ENCODE results near the gene ASL.
A peak's percentile ranks its signal among the peaks of the same experiment; 100 is the strongest.
"Not testable (repeated sequence)": the region's sequence is repeated elsewhere in the genome, so short reads cannot be mapped to it uniquely, and the experiment has no call there.

The ASL gene

GRCh38 chr7:66103994-66104393 is 28.4 kb downstream of the ASL start:
- peaks cover 23% of the 10 kb centered on the region for H3K4me1 ChIP-seq (ENCODE audit: control insufficient read depth, insufficient read depth, low read length)
- not testable (repeated sequence) for H3K4me3 ChIP-seq (ENCODE audit: low read length); H3K36me3 ChIP-seq (ENCODE audit: control insufficient read depth, insufficient read depth, low read length, severe bottlenecking); H3K9me3 ChIP-seq (ENCODE audit: control insufficient read depth, low read length); H3K27me3 ChIP-seq (replicated peaks; ENCODE audit: control insufficient read depth, insufficient read depth, low read length); H3K9ac ChIP-seq (ENCODE audit: low read length)
- peak; percentile 62 for DNase-seq (ENCODE audit: low read depth)

GRCh38 chr7:66105263-66105748 is 29.7 kb downstream of the ASL start:
- Histone ChIP-seq H3K27me3 (replicated peaks; ENCODE audit: control insufficient read depth, insufficient read depth, low read length) (no peaks in the 10 kb centered on the region), H3K36me3 (ENCODE audit: control insufficient read depth, insufficient read depth, low read length, severe bottlenecking) (no peaks in the 10 kb centered on the region), H3K9ac (ENCODE audit: low read length) (no peak overlapping the region), H3K4me3 (ENCODE audit: low read length) (no peak overlapping the region), H3K4me1 (ENCODE audit: control insufficient read depth, insufficient read depth, low read length) (peaks cover 15% of the 10 kb centered on the region), H3K9me3 (ENCODE audit: control insufficient read depth, low read length) (no peaks in the 10 kb centered on the region)
- DNase-seq (ENCODE audit: low read depth), result no peak

- peaks cover 22% of the 10 kb centered on the region for H3K4me1 ChIP-seq (ENCODE audit: control insufficient read depth, insufficient read depth, low read length)
- H3K27me3 ChIP-seq (replicated peaks; ENCODE audit: control insufficient read depth, insufficient read depth, low read length); H3K9ac ChIP-seq (ENCODE audit: low read length); DNase-seq (ENCODE audit: low read depth); H3K4me3 ChIP-seq (ENCODE audit: low read length); H3K36me3 ChIP-seq (ENCODE audit: control insufficient read depth, insufficient read depth, low read length, severe bottlenecking); H3K9me3 ChIP-seq (ENCODE audit: control insufficient read depth, low read length): not testable (repeated sequence)
These were observed 32.8 kb downstream of the ASL start for GRCh38 chr7:66108410-66108809.

- H3K9me3 ChIP-seq (ENCODE audit: control insufficient read depth, low read length), result no peaks in the 10 kb centered on the region
- H3K27me3 ChIP-seq (replicated peaks; ENCODE audit: control insufficient read depth, insufficient read depth, low read length), result no peaks in the 10 kb centered on the region
- H3K4me3 ChIP-seq (ENCODE audit: low read length), result no peak overlapping the region
- H3K4me1 ChIP-seq (ENCODE audit: control insufficient read depth, insufficient read depth, low read length), result peaks cover 26% of the 10 kb centered on the region
- H3K36me3 ChIP-seq (ENCODE audit: control insufficient read depth, insufficient read depth, low read length, severe bottlenecking), result no peaks in the 10 kb centered on the region
- peak; percentile 66 for DNase-seq (ENCODE audit: low read depth)
- peak overlapping the region; percentile 2 for H3K9ac ChIP-seq (ENCODE audit: low read length)
These were observed 35.2 kb downstream of the ASL start for GRCh38 chr7:66110856-66111255.

- H3K27me3 ChIP-seq (replicated peaks; ENCODE audit: control insufficient read depth, insufficient read depth, low read length), result no peaks in the 10 kb centered on the region
- H3K9ac ChIP-seq (ENCODE audit: low read length), result peak within 1 kb of the TSS; percentile 98
- H3K4me3 ChIP-seq (ENCODE audit: low read length), result peak within 1 kb of the TSS; percentile 93
- H3K36me3 ChIP-seq (ENCODE audit: control insufficient read depth, insufficient read depth, low read length, severe bottlenecking), result no peaks in the 10 kb centered on the region
- H3K4me1 ChIP-seq (ENCODE audit: control insufficient read depth, insufficient read depth, low read length), result peaks cover 42% of the 10 kb centered on the region
- no peaks in the 10 kb centered on the region for H3K9me3 ChIP-seq (ENCODE audit: control insufficient read depth, low read length)
- peak; percentile 84 for DNase-seq (ENCODE audit: low read depth)
These were observed 39.4 kb downstream of the ASL start, which contains the start of gene CRCP for GRCh38 chr7:66114743-66115649. TSS of gene CRCP (plus strand) at chr7:66114847. CDS start at chr7:66114963, 116 bp downstream.

- not testable (repeated sequence) for H3K36me3 ChIP-seq (ENCODE audit: control insufficient read depth, insufficient read depth, low read length, severe bottlenecking); H3K27me3 ChIP-seq (replicated peaks; ENCODE audit: control insufficient read depth, insufficient read depth, low read length); DNase-seq (ENCODE audit: low read depth); H3K9me3 ChIP-seq (ENCODE audit: control insufficient read depth, low read length)
- peak overlapping the region; percentile 98 for H3K9ac ChIP-seq (ENCODE audit: low read length)
- H3K4me1 ChIP-seq (ENCODE audit: control insufficient read depth, insufficient read depth, low read length), result peaks cover 31% of the 10 kb centered on the region
- peak overlapping the region; percentile 46 for H3K4me3 ChIP-seq (ENCODE audit: low read length)
These were observed 41.2 kb downstream of the ASL start for GRCh38 chr7:66116680-66117420.

- no peak overlapping the region for H3K9ac ChIP-seq (ENCODE audit: low read length)
- no peak overlapping the region for H3K4me3 ChIP-seq (ENCODE audit: low read length)
- H3K4me1 ChIP-seq (ENCODE audit: control insufficient read depth, insufficient read depth, low read length), result peaks cover 31% of the 10 kb centered on the region
- no peaks in the 10 kb centered on the region for H3K36me3 ChIP-seq (ENCODE audit: control insufficient read depth, insufficient read depth, low read length, severe bottlenecking)
- no peak for DNase-seq (ENCODE audit: low read depth)
- no peaks in the 10 kb centered on the region for H3K9me3 ChIP-seq (ENCODE audit: control insufficient read depth, low read length)
- no peaks in the 10 kb centered on the region for H3K27me3 ChIP-seq (replicated peaks; ENCODE audit: control insufficient read depth, insufficient read depth, low read length)
These were observed 43.0 kb downstream of the ASL start for GRCh38 chr7:66118603-66119002.

GRCh38 chr7:66119245-66119850 is 43.7 kb downstream of the ASL start:
- no peaks in the 10 kb centered on the region for H3K9me3 ChIP-seq (ENCODE audit: control insufficient read depth, low read length)
- no peak overlapping the region for H3K4me3 ChIP-seq (ENCODE audit: low read length)
- DNase-seq (ENCODE audit: low read depth), result no peak
- no peaks in the 10 kb centered on the region for H3K27me3 ChIP-seq (replicated peaks; ENCODE audit: control insufficient read depth, insufficient read depth, low read length)
- peaks cover 27% of the 10 kb centered on the region for H3K4me1 ChIP-seq (ENCODE audit: control insufficient read depth, insufficient read depth, low read length)
- no peak overlapping the region for H3K9ac ChIP-seq (ENCODE audit: low read length)
- H3K36me3 ChIP-seq (ENCODE audit: control insufficient read depth, insufficient read depth, low read length, severe bottlenecking), result no peaks in the 10 kb centered on the region

GRCh38 chr7:66123175-66123528 is 47.5 kb downstream of the ASL start:
- no peak for DNase-seq (ENCODE audit: low read depth)
- H3K9ac ChIP-seq (ENCODE audit: low read length), result no peak overlapping the region
- H3K27me3 ChIP-seq (replicated peaks; ENCODE audit: control insufficient read depth, insufficient read depth, low read length), result no peaks in the 10 kb centered on the region
- no peaks in the 10 kb centered on the region for H3K9me3 ChIP-seq (ENCODE audit: control insufficient read depth, low read length)
- no peaks in the 10 kb centered on the region for H3K36me3 ChIP-seq (ENCODE audit: control insufficient read depth, insufficient read depth, low read length, severe bottlenecking)
- H3K4me3 ChIP-seq (ENCODE audit: low read length), result no peak overlapping the region
- peaks cover 28% of the 10 kb centered on the region for H3K4me1 ChIP-seq (ENCODE audit: control insufficient read depth, insufficient read depth, low read length)

GRCh38 chr7:66124569-66124861 is 48.9 kb downstream of the ASL start:
- not testable (repeated sequence) for H3K9ac ChIP-seq (ENCODE audit: low read length); H3K9me3 ChIP-seq (ENCODE audit: control insufficient read depth, low read length); H3K4me3 ChIP-seq (ENCODE audit: low read length); H3K27me3 ChIP-seq (replicated peaks; ENCODE audit: control insufficient read depth, insufficient read depth, low read length); DNase-seq (ENCODE audit: low read depth); H3K36me3 ChIP-seq (ENCODE audit: control insufficient read depth, insufficient read depth, low read length, severe bottlenecking)
- H3K4me1 ChIP-seq (ENCODE audit: control insufficient read depth, insufficient read depth, low read length), result peaks cover 22% of the 10 kb centered on the region

GRCh38 chr7:66125052-66125694 is 49.6 kb downstream of the ASL start:
- H3K9me3 ChIP-seq (ENCODE audit: control insufficient read depth, low read length), result no peaks in the 10 kb centered on the region
- H3K4me3 ChIP-seq (ENCODE audit: low read length), result no peak overlapping the region
- H3K36me3 ChIP-seq (ENCODE audit: control insufficient read depth, insufficient read depth, low read length, severe bottlenecking), result peaks cover under 1% of the 10 kb centered on the region
- no peak overlapping the region for H3K9ac ChIP-seq (ENCODE audit: low read length)
- no peaks in the 10 kb centered on the region for H3K27me3 ChIP-seq (replicated peaks; ENCODE audit: control insufficient read depth, insufficient read depth, low read length)
- peaks cover 22% of the 10 kb centered on the region for H3K4me1 ChIP-seq (ENCODE audit: control insufficient read depth, insufficient read depth, low read length)
- DNase-seq (ENCODE audit: low read depth), result no peak
